WTC11 (cell line): ENCODE measurements around the gene TNFRSF6B. TPM values are rescaled to one million over a fixed set of nuclear protein-coding genes. Genes with fewer than 3 reads are reported as not detected.
A peak's percentile ranks its signal among the peaks of the same experiment; 100 is the strongest.

Experiments
- ATAC-seq: fragments of 200-7000 bp; cut with Tn5 transposase; 2 replicates; pipeline ENCODE4 v1.10.0; 2021; ENCODE audit warnings: mild to moderate bottlenecking, moderate library complexity
- CTCF ChIA-PET: fragments of 300-600 bp; sonication (Branson Sonifier 250); formaldehyde crosslinking; loops from one replicate; lab custom pipeline; 2021; ENCODE audit warnings: antibody characterized with exemption; lab: Charles Lee
- POLR2A ChIA-PET: fragments of 350-600 bp; sonication (Branson Sonifier 250); formaldehyde crosslinking; loops from one replicate; lab custom pipeline; 2021; ENCODE audit warnings: antibody characterized with exemption; lab: Charles Lee
- DNase-seq: peaks from one replicate; pipeline ENCODE4 v3.0.0; 2021; ENCODE audit warnings: low spot score
- H3K27ac Mint-ChIP-seq: 2 replicates; pipeline ENCODE4 v1.8.0; 2021; ENCODE audit warnings: mixed read lengths
- H3K27me3 Mint-ChIP-seq: 2 replicates; pipeline ENCODE4 v1.8.0; 2021; ENCODE audit warnings: low read depth, mild to moderate bottlenecking, moderate library complexity, mixed read lengths
- H3K36me3 Mint-ChIP-seq: 2 replicates; pipeline ENCODE4 v1.8.0; 2021; ENCODE audit warnings: mixed read lengths
- H3K4me1 Mint-ChIP-seq: 2 replicates; pipeline ENCODE4 v1.8.0; 2022; ENCODE audit warnings: mixed read lengths
- H3K4me3 Mint-ChIP-seq: 2 replicates; pipeline ENCODE4 v1.8.0; 2021; ENCODE audit warnings: mild to moderate bottlenecking, moderate library complexity, mixed read lengths
- H3K9me3 Mint-ChIP-seq: 2 replicates; pipeline ENCODE4 v1.8.0; 2021; ENCODE audit warnings: mixed read lengths
- CTCF ChIP-seq: fragments of 200-600 bp; IDR thresholded peaks from 2 replicates; pipeline ENCODE4 v1.8.0; 2022; ENCODE audit warnings: antibody characterized with exemption
- E2F1 ChIP-seq: sonication (generic); formaldehyde crosslinking; IDR thresholded peaks from 2 replicates; pipeline ENCODE4 v1.8.0; 2022; ENCODE audit warnings: mild to moderate bottlenecking, missing genetic modification reagents
- ELF4 ChIP-seq: sonication (generic); formaldehyde crosslinking; IDR thresholded peaks from 2 replicates; pipeline ENCODE4 v1.8.1; 2022; ENCODE audit warnings: low read depth, mild to moderate bottlenecking, moderate library complexity, missing genetic modification reagents
- FOXJ3 ChIP-seq: sonication (generic); formaldehyde crosslinking; IDR thresholded peaks from 2 replicates; pipeline ENCODE4 v1.9.0; 2021; ENCODE audit warnings: missing genetic modification reagents, mild to moderate bottlenecking, borderline replicate concordance
- JAZF1 ChIP-seq: fragments of 250-450 bp; sonication (Bioruptor Pico); IDR thresholded peaks from 2 replicates; pipeline ENCODE4 v1.9.0; 2021; ENCODE audit warnings: moderate library complexity, mild to moderate bottlenecking, inconsistent platforms
- NR2C2 ChIP-seq: sonication (generic); formaldehyde crosslinking; IDR thresholded peaks from 2 replicates; pipeline ENCODE4 v1.8.0; 2022; ENCODE audit warnings: mild to moderate bottlenecking, missing genetic modification reagents
- SMAD4 ChIP-seq: sonication (generic); formaldehyde crosslinking; IDR thresholded peaks from 2 replicates; pipeline ENCODE4 v1.8.0; 2022; ENCODE audit warnings: mild to moderate bottlenecking, missing genetic modification reagents
- STAT6 ChIP-seq: sonication (generic); formaldehyde crosslinking; conservative IDR thresholded peaks from 2 replicates; pipeline ENCODE4 v1.8.1; 2023; ENCODE audit warnings: mild to moderate bottlenecking, low read depth, missing genetic modification reagents, moderate library complexity
- TCF7 ChIP-seq: sonication (generic); formaldehyde crosslinking; IDR thresholded peaks from 2 replicates; pipeline ENCODE4 v1.8.0; 2022; ENCODE audit warnings: mild to moderate bottlenecking, low read depth, missing genetic modification reagents, moderate library complexity
- TEAD1 ChIP-seq: sonication (generic); formaldehyde crosslinking; IDR thresholded peaks from 2 replicates; pipeline ENCODE4 v1.8.0; 2022; ENCODE audit warnings: mild to moderate bottlenecking, missing genetic modification reagents
- TEAD4 ChIP-seq: sonication (generic); formaldehyde crosslinking; IDR thresholded peaks from 2 replicates; pipeline ENCODE4 v1.8.0; 2022; ENCODE audit warnings: mild to moderate bottlenecking, missing genetic modification reagents
- USF1 ChIP-seq: sonication (generic); formaldehyde crosslinking; IDR thresholded peaks from 2 replicates; pipeline ENCODE4 v1.8.0; 2022; ENCODE audit warnings: mild to moderate bottlenecking, missing genetic modification reagents
- ZBTB43 ChIP-seq: sonication (generic); formaldehyde crosslinking; IDR thresholded peaks from 2 replicates; pipeline ENCODE4 v1.8.1; 2023; ENCODE audit warnings: mild to moderate bottlenecking, missing genetic modification reagents
- ZNF317 ChIP-seq: sonication (generic); formaldehyde crosslinking; IDR thresholded peaks from 2 replicates; pipeline ENCODE4 v1.8.1; 2023; ENCODE audit warnings: low read depth, mild to moderate bottlenecking, moderate library complexity, missing genetic modification reagents, borderline replicate concordance
- ZNF425 ChIP-seq: fragments of 250-450 bp; sonication (Bioruptor Pico); conservative IDR thresholded peaks from 2 replicates; pipeline ENCODE4 v1.9.0; 2021; ENCODE audit warnings: mild to moderate bottlenecking
- total RNA-seq: library from RNA; stranded (reverse); gene quantifications from 3 replicates; pipeline ENCODE4 v1.2.3, GENCODE V29; 2021

The TNFRSF6B gene
- total RNA-seq, 1 experiment from 2014 or later, result not detected

- Mint-ChIP-seq H3K36me3 (peaks cover 13% of the 10 kb centered on the region), H3K27me3 (no peaks in the 10 kb centered on the region), H3K27ac (peak overlapping the region; percentile 45; the same call in 1 of the 2 replicates), H3K4me3 (no peak overlapping the region), H3K9me3 (no peaks in the 10 kb centered on the region), H3K4me1 (no peaks in the 10 kb centered on the region)
- ATAC-seq (no peak), DNase-seq (no peak)
- POLR2A ChIA-PET, result no interaction called here
- CTCF ChIA-PET, result no interaction called here
- no peak for TF ChIP-seq CTCF
- TF ChIP-seq JAZF1 (CRISPR knock-in tag), result no peak
- TF ChIP-seq, all 79 proteins: peak for 0
These were observed 22.5 kb upstream of the TNFRSF6B start for GRCh38 chr20:63673951-63674350.

- Mint-ChIP-seq H3K27me3 (no peaks in the 10 kb centered on the region), H3K4me3 (no peak overlapping the region), H3K36me3 (peaks cover 9% of the 10 kb centered on the region; the same call in 1 of the 2 replicates), H3K27ac (no peak overlapping the region), H3K4me1 (no peaks in the 10 kb centered on the region)
- no peak for DNase-seq
- POLR2A ChIA-PET, result no interaction called here
- TF ChIP-seq STAT6 (CRISPR knock-in tag) (no peak), ELF4 (CRISPR knock-in tag) (no peak), E2F1 (no peak), TEAD4 (CRISPR knock-in tag) (no peak), USF1 (CRISPR knock-in tag) (no peak), FOXJ3 (CRISPR knock-in tag) (no peak), NR2C2 (CRISPR knock-in tag) (no peak), TCF7 (CRISPR knock-in tag) (no peak), SMAD4 (CRISPR knock-in tag) (no peak), TEAD1 (CRISPR knock-in tag) (no peak), ZNF317 (no peak), ZBTB43 (CRISPR knock-in tag) (no peak), ZNF425 (CRISPR knock-in tag) (no peak)
- TF ChIP-seq, all 79 proteins: peak for 0
- no peaks in the 10 kb centered on the region for H3K9me3 Mint-ChIP-seq
- CTCF ChIA-PET, result no interaction called here
- no peak for ATAC-seq
These were observed 20.6 kb upstream of the TNFRSF6B start for GRCh38 chr20:63675681-63676368.
